GM12878 (cell line): ENCODE data around the gene BIRC5.

Source experiments
- BCL11A ChIP-seq: IDR thresholded peaks from 2 replicates; pipeline ENCODE4 v1.6.1; 2011; ENCODE audit warnings: low read depth, low read length
- CEBPB ChIP-seq, 2 experiments: fragments of 150-350 bp in 1 of 2; IDR thresholded peaks; 2 replicates each; pipeline ENCODE4 v1.6.1; 2012 to 2014; ENCODE audit warnings: low read depth in 2 of 2, low read length in 2 of 2, borderline replicate concordance in 1 of 2, inconsistent platforms in 1 of 2
- CREB1 ChIP-seq: IDR thresholded peaks from 2 replicates; pipeline ENCODE4 v1.6.1; 2012; ENCODE audit warnings: low read depth, mild to moderate bottlenecking, inconsistent platforms
- CTCF ChIP-seq, 3 experiments: IDR thresholded peaks in 2 of 3; conservative IDR thresholded peaks in 1 of 3; 2 replicates each; pipeline ENCODE4 v1.5.1; 2011; ENCODE audit warnings: low read depth in 3 of 3, low read length in 3 of 3, mild to moderate bottlenecking in 3 of 3, control low read depth in 2 of 3, moderate library complexity in 2 of 3, inconsistent platforms in 1 of 3, mixed read lengths in 1 of 3; ENCODE audit not compliant: control insufficient read depth in 2 of 3, insufficient read depth in 1 of 3; ENCODE audit errors: extremely low read depth in 1 of 3
- DPF2 ChIP-seq: fragments of 450-650 bp; IDR thresholded peaks from 2 replicates; pipeline ENCODE4 v1.6.1; 2017; ENCODE audit warnings: mild to moderate bottlenecking
- JUNB ChIP-seq: IDR thresholded peaks from 2 replicates; pipeline ENCODE4 v1.6.1; 2016; ENCODE audit warnings: antibody characterized with exemption, mild to moderate bottlenecking
- ZNF217 ChIP-seq: fragments of 450-650 bp; IDR thresholded peaks from 2 replicates; pipeline ENCODE4 v1.6.1; 2017; ENCODE audit warnings: antibody characterized with exemption, mild to moderate bottlenecking
- TF ChIP-seq, protein P1 (sequence below): IDR thresholded peaks from 2 replicates; pipeline ENCODE4 v1.6.1; 2012; ENCODE audit warnings: low read length, inconsistent platforms

GRCh38 chr17:78180508-78180907 lies 33.5 kb upstream of the BIRC5 start:
- TF ChIP-seq CTCF (IDR thresholded peaks at IDR 0.05 in 2 of 3, conservative IDR thresholded peaks at IDR 0.05 in 1 of 3; ENCODE audit: control insufficient read depth in 2 of 3, extremely low read depth in 1 of 3, insufficient read depth in 1 of 3, low read depth in 3 of 3, low read length in 3 of 3) (no peak), DPF2 (no peak), JUNB (no peak), ZNF217 (no peak), CREB1 (no peak), CEBPB (IDR thresholded peaks at IDR 0.05; ENCODE audit: borderline replicate concordance in 1 of 2, low read depth in 2 of 2, low read length in 2 of 2) (no peak), BCL11A (no peak)
- TF ChIP-seq, protein P1, sequence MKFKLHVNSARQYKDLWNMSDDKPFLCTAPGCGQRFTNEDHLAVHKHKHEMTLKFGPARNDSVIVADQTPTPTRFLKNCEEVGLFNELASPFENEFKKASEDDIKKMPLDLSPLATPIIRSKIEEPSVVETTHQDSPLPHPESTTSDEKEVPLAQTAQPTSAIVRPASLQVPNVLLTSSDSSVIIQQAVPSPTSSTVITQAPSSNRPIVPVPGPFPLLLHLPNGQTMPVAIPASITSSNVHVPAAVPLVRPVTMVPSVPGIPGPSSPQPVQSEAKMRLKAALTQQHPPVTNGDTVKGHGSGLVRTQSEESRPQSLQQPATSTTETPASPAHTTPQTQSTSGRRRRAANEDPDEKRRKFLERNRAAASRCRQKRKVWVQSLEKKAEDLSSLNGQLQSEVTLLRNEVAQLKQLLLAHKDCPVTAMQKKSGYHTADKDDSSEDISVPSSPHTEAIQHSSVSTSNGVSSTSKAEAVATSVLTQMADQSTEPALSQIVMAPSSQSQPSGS = no peak
